Right ventricle myocardium superior (tissue), 1 donor: ENCODE data around the gene CRYBB1. TPM values are rescaled to one million over a fixed set of nuclear protein-coding genes. Genes with fewer than 3 reads are reported as not detected.

Experiments
- ATAC-seq: fragments of 200-7000 bp; cut with Tn5 transposase; one replicate; pipeline ENCODE4 v1.9.1; 2020; ENCODE audit warnings: mild to moderate bottlenecking; ENCODE audit not compliant: poor library complexity
- DNase-seq: peaks from one replicate; pipeline ENCODE4 v3.0.0-alpha.2; 2020
- intact Hi-C: fragments of 100-400 bp; cut with DNase I; formaldehyde crosslinking; loops from one replicate; pipeline ENCODE4 v1.11.2; 2022
- total RNA-seq: library from RNA; stranded (reverse); fragmentation: NEBNext Ultra II Directional; extraction: Animal tissue kit (Norgen Biotek cat#: 25700); gene quantifications from one replicate; pipeline ENCODE4 v1.2.1, GENCODE V29; 2021
- donor health status: DM: no; HTN: yes; CAD: no; lungs with severe emphysema.

The CRYBB1 gene
- total RNA-seq, 1 donor from 2014 or later = 0.65 TPM

DNA sequence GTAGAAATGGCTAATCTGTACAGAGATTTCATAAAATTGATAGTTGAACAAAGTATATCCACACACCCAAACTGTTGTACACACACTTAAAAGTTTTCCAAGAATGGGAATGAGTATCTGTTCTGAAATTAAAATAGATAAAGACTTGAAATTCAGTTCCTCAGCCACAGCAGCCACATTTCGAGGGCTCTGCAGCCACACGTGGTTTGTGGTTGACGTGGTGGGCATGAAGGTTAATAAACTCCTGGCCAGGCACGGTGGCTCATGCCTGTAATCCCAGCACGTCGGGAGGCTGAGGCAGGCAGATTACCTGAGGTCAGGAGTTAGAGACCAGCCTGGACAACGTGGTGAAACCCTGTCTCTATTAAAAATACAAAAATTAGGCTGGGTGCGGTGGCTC, 51.9 kb downstream of the CRYBB1 start:
- DNase-seq (no peak), ATAC-seq (no peak)
- intact Hi-C loops = no loop called here

DNA sequence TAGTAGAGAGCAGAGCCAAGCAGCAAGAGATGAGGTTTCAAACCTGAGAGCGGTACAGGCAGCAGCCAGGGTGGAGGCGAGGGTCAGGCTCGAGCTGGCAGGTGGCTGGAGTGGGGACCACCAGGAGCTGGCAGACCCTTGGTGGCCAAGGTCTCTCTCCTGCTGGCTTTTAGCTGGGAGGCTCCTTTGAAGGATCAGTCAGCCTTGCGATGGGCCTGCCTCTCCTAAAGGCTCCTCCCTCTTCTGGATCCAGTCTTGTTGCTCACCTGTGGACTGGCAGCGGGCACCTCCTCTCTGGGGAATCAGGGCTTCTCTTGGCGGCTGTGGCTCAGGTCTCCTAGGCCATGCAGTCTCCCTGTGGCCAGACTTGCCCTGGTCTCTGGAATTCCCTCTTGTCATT, 52.6 kb downstream of the CRYBB1 start:
- DNase-seq = no peak
- intact Hi-C loops = no loop called here
- no peak for ATAC-seq

DNA sequence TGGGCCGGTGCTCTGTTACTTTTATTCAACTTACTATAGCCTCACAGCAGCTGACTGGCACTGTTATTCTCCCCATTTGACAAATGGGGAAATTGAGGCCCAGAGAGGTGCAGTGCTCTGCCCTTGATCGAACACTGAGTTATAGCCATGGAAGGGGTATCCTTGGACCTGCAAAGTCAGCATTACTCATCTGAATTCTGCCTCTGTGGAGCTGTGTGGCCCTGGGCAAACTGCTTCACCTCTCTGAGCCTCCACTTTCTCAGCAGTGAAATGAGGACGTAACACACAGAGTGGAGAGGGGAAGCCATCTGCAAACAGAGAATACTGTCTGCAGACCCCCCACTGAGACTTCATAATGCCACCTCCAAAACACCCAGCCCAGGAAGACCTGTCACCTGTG, 53.2 kb downstream of the CRYBB1 start:
- DNase-seq (no peak), ATAC-seq (no peak)
- intact Hi-C loops = no loop called here

DNA sequence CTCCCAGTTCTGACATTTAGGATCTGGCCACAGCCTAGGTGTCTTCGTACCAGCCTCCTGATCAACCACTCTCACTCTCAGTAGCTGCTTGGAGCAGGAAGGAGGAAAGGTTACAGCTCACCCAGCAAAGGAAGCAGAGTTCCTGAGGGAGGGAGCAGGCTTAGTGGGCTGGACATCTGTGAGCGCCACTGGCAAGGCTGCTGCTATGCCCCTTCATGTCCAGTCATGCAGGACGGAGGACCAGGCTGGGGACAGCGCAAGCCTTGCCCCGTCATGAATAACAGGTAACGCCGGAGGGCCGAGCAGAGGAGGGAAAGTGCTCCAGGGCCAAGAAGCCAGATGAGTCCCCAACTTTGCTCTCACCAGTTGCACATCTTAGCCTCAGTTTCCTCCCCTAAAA, 53.6 kb downstream of the CRYBB1 start:
- DNase-seq = no peak
- intact Hi-C loops = no loop called here
- no peak for ATAC-seq

DNA sequence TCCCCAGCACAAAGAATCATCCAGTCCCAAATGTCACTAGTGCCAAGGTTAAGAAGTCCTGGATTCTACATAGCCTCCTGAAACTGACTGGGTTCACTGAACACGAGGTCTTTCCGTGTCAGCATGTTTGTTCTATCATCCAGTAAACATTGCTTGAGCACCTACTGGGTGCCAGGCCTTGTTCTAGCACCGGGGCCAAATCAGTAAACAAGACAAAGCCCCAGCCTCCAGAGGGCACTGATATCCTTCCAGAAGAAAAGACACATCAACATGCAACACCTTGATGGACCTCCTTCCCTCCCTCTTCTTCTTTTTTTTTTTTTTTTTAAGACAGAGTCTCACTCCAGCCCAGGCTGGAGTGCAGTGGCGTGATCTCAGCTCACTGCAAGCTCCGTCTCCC, 54.8 kb downstream of the CRYBB1 start:
- DNase-seq (no peak), ATAC-seq (no peak)
- intact Hi-C loops = no loop called here

GRCh38 chr22:26561756-26562417, 55.9 kb downstream of the CRYBB1 start:
- peak; percentile 88 for ATAC-seq
- DNase-seq = peak; percentile 83
- intact Hi-C loops = no loop called here

DNA sequence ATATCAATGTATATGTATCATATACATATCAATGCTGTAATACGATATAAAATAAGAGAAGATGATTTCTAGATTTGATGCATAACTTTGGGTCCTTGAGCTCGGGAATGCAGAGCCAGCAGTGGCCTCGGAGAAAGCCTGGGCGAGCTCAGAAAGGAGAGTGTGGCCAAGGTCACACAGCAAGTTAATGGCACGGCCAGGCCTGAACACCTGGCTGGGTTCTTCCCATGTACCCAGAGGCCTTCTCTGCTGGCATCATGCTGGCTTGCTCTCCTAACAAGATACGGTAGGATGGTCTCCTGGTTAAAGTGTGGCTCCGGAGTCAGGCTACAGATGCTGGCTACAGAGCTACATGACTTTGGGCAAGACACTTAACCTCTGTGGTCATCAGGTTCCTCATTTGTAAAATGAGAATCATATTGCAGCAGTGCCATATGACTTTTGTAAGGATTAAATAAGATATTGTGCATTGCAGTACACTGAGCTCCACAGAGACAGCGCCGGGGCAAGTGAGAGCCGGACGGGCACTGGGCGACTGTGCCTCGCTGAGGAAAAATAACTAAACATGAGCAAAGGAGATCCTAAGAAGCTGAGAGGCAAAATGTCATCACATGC, 57.8 kb downstream of the CRYBB1 start:
- ATAC-seq (no peak), DNase-seq (no peak)

GRCh38 chr22:26558248-26558895, 59.5 kb downstream of the CRYBB1 start:
- ATAC-seq = no peak
- no peak for DNase-seq
- intact Hi-C loops = no loop called here

More for the DNA sequence above, 57.8 kb downstream of the CRYBB1 start:
- intact Hi-C loops = no loop called here

DNA sequence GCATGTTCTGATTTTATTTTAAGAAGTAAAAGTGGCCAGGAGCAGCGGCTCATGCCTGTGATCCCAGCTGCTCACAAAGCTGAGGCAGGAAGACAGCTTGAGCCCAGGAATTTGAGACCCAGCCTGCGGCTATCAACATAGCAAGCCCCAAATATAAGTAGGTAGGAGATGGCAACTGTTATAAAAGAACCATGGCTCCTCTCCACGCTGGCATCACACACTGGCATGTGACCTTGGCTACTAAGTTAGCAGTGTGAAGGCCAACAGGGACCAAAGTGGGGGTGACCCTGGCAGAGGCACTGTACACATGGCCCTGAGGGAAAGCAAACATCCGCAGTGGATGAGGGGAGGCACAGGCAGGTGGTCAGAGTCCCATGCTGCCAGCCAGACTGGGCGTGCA, 60.9 kb downstream of the CRYBB1 start:
- DNase-seq (no peak), ATAC-seq (peak; percentile 58)
- intact Hi-C loops = no loop called here

DNA sequence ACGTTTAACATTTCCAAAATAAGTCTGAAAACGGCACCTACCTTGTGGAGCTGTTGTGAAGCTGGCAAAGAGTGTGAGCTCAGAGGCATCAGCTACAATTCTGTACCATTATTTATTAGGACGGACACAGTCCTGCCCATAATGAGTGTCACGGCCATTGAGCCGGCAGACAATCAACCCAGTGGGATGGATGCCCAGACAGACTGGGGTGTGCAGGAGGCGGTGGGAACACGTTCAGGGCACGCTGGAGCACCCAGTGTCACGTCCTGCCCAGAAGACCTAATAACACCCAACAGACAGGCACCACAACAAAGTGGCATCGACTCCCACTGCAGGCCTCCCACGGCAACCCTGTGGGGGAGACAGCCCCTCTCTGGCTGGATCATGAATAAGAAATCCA, 62.3 kb downstream of the CRYBB1 start:
- intact Hi-C loops = no loop called here
- ATAC-seq = peak; percentile 71
- peak; percentile 62 for DNase-seq

- no peak for DNase-seq
- no peak for ATAC-seq
- intact Hi-C loops = no loop called here
These were observed 62.9 kb downstream of the CRYBB1 start for GRCh38 chr22:26554956-26555355.

- DNase-seq = no peak
- no peak for ATAC-seq
- intact Hi-C loops = no loop called here
These were observed 64.6 kb downstream of the CRYBB1 start for GRCh38 chr22:26553056-26553752.

- no peak for DNase-seq
- no peak for ATAC-seq
- intact Hi-C loops = no loop called here
These were observed 65.4 kb downstream of the CRYBB1 start for GRCh38 chr22:26552466-26552865.

GRCh38 chr22:26551568-26551967, 66.3 kb downstream of the CRYBB1 start:
- no peak for DNase-seq
- intact Hi-C loops = no loop called here
- ATAC-seq = no peak

GRCh38 chr22:26550498-26551033, 67.3 kb downstream of the CRYBB1 start:
- peak; percentile 81 for DNase-seq
- intact Hi-C loops = no loop called here
- ATAC-seq = peak; percentile 86

- peak; percentile 51 for ATAC-seq
- intact Hi-C loops = no loop called here
- DNase-seq = no peak
These were observed 67.8 kb downstream of the CRYBB1 start for GRCh38 chr22:26549902-26550497.
